Measurements from ENCODE around the gene BUD13.

GRCh38 chr11:116807601-116808261 lies 34.9 kb upstream of the BUD13 start:
- TF ChIP-seq ZNF562 (CRISPR knock-in tag; IDR thresholded peaks at IDR 0.05; ENCODE audit: borderline replicate concordance) (no peak), EED (CRISPR knock-in tag; IDR thresholded peaks at IDR 0.05) (peak; percentile 86; the same call in 1 of the 2 replicates), MXD4 (CRISPR knock-in tag; IDR thresholded peaks at IDR 0.05) (no peak), USF2 (IDR thresholded peaks at IDR 0.05; ENCODE audit: low read depth, low read length) (no peak), USF2 (CRISPR knock-in tag; IDR thresholded peaks at IDR 0.05; ENCODE audit: borderline replicate concordance) (no peak)

Measured in HepG2 (cell line).